SK-MEL-5 (cell line): ENCODE measurements around the gene TLK2. TPM values are rescaled to one million over a fixed set of nuclear protein-coding genes. Genes with fewer than 3 reads are reported as not detected.
A peak's percentile ranks its signal among the peaks of the same experiment; 100 is the strongest.
"Not testable (repeated sequence)": the region's sequence is repeated elsewhere in the genome, so short reads cannot be mapped to it uniquely, and the experiment has no call there.

Experiments
- DNase-seq: peaks from one replicate; pipeline ENCODE4 v3.0.0-alpha.2; 2016; ENCODE audit warnings: low read depth, low spot score
- in situ Hi-C: cut with HindIII; loops from 2 replicates; pipeline ENCODE4 v1.10.0; 2016; ENCODE audit warnings: low sequenced_read_pairs, high pct_unique_total_duplicates, low pct_unique_long_range_greater_than_20kb
- total RNA-seq: library from RNA; depleted of rRNA; stranded (reverse); fragments of >200 nt; shearing (Covaris generic); gene quantifications from 2 replicates; pipeline ENCODE4 v1.2.3, GENCODE V29; 2014

Gene TLK2
- total RNA-seq, 1 experiment from 2014 or later = 54.4 TPM

DNA sequence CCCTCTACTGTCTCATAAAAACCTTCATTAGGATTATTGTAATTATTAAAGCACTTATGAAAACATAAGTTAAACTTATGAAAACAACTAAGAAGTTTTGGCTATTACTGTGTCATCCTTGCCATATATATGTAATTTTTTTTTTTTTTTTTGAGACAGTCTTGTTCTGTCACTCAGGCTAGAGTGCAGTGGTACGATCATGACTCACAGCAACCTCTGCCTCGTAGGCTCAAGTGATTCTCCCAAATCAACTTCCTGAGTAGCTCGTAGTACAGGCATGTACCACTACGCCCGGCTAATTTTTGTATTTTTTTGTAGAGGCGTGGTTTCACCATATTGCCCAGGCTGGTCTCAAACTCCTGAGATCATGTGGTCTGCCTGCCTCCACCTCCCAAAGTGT, 46.7 kb downstream of the TLK2 start:
- in situ Hi-C loops, DNase-seq: not testable (repeated sequence)

GRCh38 chr17:62530936-62531335, 52.3 kb downstream of the TLK2 start:
- DNase-seq, in situ Hi-C loops: not testable (repeated sequence)

DNA sequence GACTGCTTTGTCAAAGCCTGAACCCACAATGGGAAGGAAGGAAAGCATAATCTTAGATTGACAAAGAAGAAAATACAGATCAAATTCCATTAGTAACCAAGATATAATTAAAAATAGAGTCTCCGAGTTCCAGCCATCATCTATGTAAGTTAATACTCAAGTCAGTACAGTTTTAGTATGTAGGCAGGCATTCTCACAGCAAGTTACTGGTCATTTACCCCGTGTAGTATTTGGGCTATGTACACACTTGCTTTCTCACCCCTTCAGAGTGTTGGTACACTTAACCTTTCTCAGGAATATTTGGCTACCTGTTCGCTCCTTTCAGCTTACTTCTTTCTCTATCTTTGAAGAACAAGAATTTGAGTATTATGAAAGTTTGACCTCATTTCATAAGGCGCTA, 57.9 kb downstream of the TLK2 start:
- in situ Hi-C loops, DNase-seq: not testable (repeated sequence)

- DNase-seq, in situ Hi-C loops: not testable (repeated sequence)
Measured at GRCh38 chr17:62541073-62541472, 62.4 kb downstream of the TLK2 start.

GRCh38 chr17:62543278-62543775, 64.7 kb downstream of the TLK2 start:
- in situ Hi-C loops, DNase-seq: not testable (repeated sequence)

- in situ Hi-C loops, DNase-seq: not testable (repeated sequence)
Measured at GRCh38 chr17:62546066-62546465, 67.4 kb downstream of the TLK2 start.

DNA sequence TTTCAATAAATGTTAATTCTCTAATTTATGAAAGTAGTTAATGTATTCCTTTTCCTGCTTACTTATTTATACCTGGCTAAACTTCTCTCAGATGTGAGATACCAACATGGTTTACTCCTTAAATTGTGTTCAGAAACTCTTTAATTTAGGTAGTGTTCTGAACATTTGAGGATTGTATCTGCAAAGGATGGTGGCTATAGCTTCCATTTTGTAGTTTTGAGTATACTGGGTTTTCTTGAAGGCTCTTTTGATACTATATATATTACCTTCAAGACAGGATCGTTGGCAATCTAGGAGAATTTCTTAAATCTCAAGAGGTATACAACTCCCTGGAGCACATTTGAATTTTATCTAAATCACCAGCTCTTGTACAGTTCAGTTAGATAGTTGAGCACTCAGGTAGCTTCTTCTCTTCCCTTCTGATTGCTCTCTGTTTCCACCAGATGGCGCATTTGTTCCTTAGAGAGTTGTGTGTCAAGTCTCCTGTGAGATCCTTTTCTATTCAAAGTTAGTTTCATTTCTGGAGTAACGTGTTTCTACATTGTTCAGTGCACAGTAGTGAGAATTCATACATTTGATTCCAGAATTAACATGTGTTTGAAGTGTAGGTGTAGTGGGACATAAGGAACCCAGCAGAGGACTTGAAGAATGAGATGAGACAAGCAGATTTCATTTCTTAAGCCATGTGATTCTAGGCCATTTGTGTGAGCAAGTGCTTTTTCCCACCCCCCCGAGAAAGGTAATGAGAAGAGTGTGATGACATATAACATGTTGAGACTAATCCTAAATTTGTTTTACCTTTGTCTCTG, 74.4 kb downstream of the TLK2 start:
- in situ Hi-C loops = not testable (repeated sequence)
- peak; percentile 80 for DNase-seq

GRCh38 chr17:62557532-62557931, 78.9 kb downstream of the TLK2 start:
- in situ Hi-C loops = not testable (repeated sequence)

GRCh38 chr17:62558941-62559340, 80.3 kb downstream of the TLK2 start:
- in situ Hi-C loops, DNase-seq: not testable (repeated sequence)

More at GRCh38 chr17:62557532-62557931, 78.9 kb downstream of the TLK2 start:
- DNase-seq = not testable (repeated sequence)

DNA sequence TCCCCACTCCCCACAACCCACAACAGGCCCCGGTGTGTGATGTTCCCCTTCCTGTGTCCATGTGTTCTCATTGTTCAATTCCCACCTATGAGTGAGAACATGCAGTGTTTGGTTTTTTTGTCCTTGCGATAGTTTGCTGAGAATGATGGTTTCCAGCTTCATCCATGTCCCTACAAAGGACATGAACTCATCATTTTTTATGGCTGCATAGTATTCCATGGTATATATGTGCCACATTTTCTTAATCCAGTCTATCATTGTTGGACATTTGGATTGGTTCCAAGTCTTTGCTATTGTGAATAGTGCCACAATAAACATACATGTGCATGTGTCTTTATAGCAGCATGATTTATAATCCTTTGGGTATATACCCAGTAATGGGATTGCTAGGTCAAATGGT, 82.3 kb downstream of the TLK2 start:
- in situ Hi-C loops = not testable (repeated sequence)

DNA sequence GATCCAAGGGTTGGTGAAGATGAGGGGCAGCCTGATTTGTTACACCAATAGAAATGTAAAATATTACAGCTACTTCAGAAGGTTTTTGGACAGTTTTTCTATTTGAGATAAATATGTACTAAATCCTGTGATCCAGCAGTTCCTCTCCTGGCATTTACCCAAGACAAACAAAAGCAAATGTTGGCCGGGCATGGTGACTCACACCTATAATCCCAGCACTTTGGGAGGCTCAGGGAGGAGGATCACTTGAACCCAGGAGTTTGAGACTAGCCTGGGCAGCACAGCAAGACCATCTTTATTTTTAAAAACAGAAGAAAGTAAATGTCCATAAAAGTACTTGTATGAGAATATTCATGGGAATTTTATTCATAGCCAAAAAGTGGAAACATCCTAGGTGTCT, 84.0 kb downstream of the TLK2 start:
- in situ Hi-C loops = no loop called here

More for the DNA sequence above, 82.3 kb downstream of the TLK2 start:
- not testable (repeated sequence) for DNase-seq

GRCh38 chr17:62565817-62566216, 87.2 kb downstream of the TLK2 start:
- no peak for DNase-seq
- in situ Hi-C loops = no loop called here

More for the DNA sequence above, 84.0 kb downstream of the TLK2 start:
- DNase-seq = no peak

DNA sequence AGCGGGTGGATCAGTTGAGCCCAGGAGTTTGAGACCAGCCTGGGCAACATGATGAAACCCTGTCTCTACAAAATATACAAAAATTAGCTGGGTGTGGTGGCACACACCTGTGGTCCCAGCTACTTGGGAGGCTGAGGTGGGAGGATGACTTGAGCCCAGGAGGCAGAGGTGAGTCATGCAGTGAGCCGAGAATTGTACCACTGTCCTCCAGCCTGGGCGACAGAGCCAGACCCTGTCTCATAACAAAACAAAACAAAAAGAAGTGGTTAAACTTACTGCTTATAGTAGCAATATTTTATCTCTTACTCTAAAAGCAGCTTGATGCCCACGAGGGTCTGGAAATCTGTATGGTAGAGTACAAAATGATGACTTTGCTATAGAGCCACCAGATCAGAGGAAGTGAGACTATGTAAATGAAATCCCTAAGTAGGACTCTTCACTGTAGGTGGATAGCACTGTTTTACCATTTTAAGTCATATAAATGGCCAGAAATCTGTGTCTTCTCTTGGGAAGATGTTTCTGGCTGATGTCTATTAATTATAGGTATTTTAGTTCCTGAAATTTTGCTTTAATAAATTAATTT, 88.5 kb downstream of the TLK2 start:
- in situ Hi-C loops = no loop called here
- no peak for DNase-seq

GRCh38 chr17:62572488-62572887, 93.9 kb downstream of the TLK2 start:
- in situ Hi-C loops = no loop called here
- DNase-seq = no peak

- no peak for DNase-seq
- in situ Hi-C loops = no loop called here
Measured at GRCh38 chr17:62572888-62573401, 94.3 kb downstream of the TLK2 start.

GRCh38 chr17:62573480-62574117, 95.0 kb downstream of the TLK2 start:
- no peak for DNase-seq
- in situ Hi-C loops = no loop called here

GRCh38 chr17:62576382-62576781, 97.8 kb downstream of the TLK2 start:
- DNase-seq = no peak
- in situ Hi-C loops = no loop called here
